Measurements from ENCODE around the gene SVOP. TPM values are rescaled to one million over a fixed set of nuclear protein-coding genes. Genes with fewer than 3 reads are reported as not detected.
"Not testable (repeated sequence)": the region's sequence is repeated elsewhere in the genome, so short reads cannot be mapped to it uniquely, and the experiment has no call there.

Gene SVOP
- total RNA-seq, 1 donor from 2014 or later = not detected

- no peaks in the 10 kb centered on the region for H4K20me1 ChIP-seq (ENCODE audit: insufficient read depth, low read length)
- no peak overlapping the region for H3K27ac Mint-ChIP-seq (ENCODE audit: unreplicated experiment)
- H3K4me2 ChIP-seq (ENCODE audit: low read length) = no peak overlapping the region
- FAIRE-seq (no peak), DNase-seq (ENCODE audit: low read depth) (no peak)
- H3K4me1 ChIP-seq (ENCODE audit: insufficient read depth, low read length) = no peaks in the 10 kb centered on the region
- no peak overlapping the region for H3K4me3 ChIP-seq (ENCODE audit: insufficient read depth, low read depth, low read length)
- H3K79me2 ChIP-seq (ENCODE audit: insufficient read depth, low read length) = no peaks in the 10 kb centered on the region
- no peaks in the 10 kb centered on the region for H3K36me3 Mint-ChIP-seq (ENCODE audit: low read depth, unreplicated experiment)
- H3K27me3 Mint-ChIP-seq (ENCODE audit: low read depth, unreplicated experiment) = no peaks in the 10 kb centered on the region
- TF ChIP-seq CTCF (IDR thresholded peaks at IDR 0.05; ENCODE audit: insufficient read depth, low read depth, low read length) (no peak), EZH2 (IDR thresholded peaks at IDR 0.05; ENCODE audit: insufficient read depth, low read length) (no peak)
- no peaks in the 10 kb centered on the region for H3K9me3 Mint-ChIP-seq (ENCODE audit: unreplicated experiment)
- no peak overlapping the region for H3K9ac ChIP-seq (ENCODE audit: low read length)
- H3K4me1 Mint-ChIP-seq (ENCODE audit: low read depth, unreplicated experiment) = no peaks in the 10 kb centered on the region
- no peaks in the 10 kb centered on the region for H3K9me3 ChIP-seq (ENCODE audit: insufficient read depth, low read depth, low read length)
- H3K27me3 ChIP-seq (ENCODE audit: insufficient read depth, low read length) = no peaks in the 10 kb centered on the region
- no peaks in the 10 kb centered on the region for H3K36me3 ChIP-seq (ENCODE audit: insufficient read depth, low read length)
- no peak overlapping the region for H3K27ac ChIP-seq (ENCODE audit: low read depth, low read length)
- no peak overlapping the region for H2AFZ ChIP-seq (ENCODE audit: low read depth, low read length)
- no peak overlapping the region for H3K4me3 Mint-ChIP-seq (ENCODE audit: unreplicated experiment)
Observed at GRCh38 chr12:108875280-108875679, 145.6 kb downstream of the SVOP start.

GRCh38 chr12:108868781-108869180 lies 152.1 kb downstream of the SVOP start:
- no peak overlapping the region for H3K27ac ChIP-seq (ENCODE audit: low read depth, low read length)
- H3K9me3 ChIP-seq (ENCODE audit: insufficient read depth, low read depth, low read length) = no peaks in the 10 kb centered on the region
- H3K4me3 ChIP-seq (ENCODE audit: insufficient read depth, low read depth, low read length) = no peak overlapping the region
- H3K36me3 ChIP-seq (ENCODE audit: insufficient read depth, low read length) = no peaks in the 10 kb centered on the region
- H3K36me3 Mint-ChIP-seq (ENCODE audit: low read depth, unreplicated experiment) = no peaks in the 10 kb centered on the region
- FAIRE-seq = no peak
- H3K9me3 Mint-ChIP-seq (ENCODE audit: unreplicated experiment) = peaks cover 8% of the 10 kb centered on the region
- no peaks in the 10 kb centered on the region for H3K79me2 ChIP-seq (ENCODE audit: insufficient read depth, low read length)
- H3K4me1 Mint-ChIP-seq (ENCODE audit: low read depth, unreplicated experiment) = peaks cover 1% of the 10 kb centered on the region
- H3K9ac ChIP-seq (ENCODE audit: low read length) = no peak overlapping the region
- no peak for DNase-seq (ENCODE audit: low read depth)
- H4K20me1 ChIP-seq (ENCODE audit: insufficient read depth, low read length) = no peaks in the 10 kb centered on the region
- no peak overlapping the region for H3K4me3 Mint-ChIP-seq (ENCODE audit: unreplicated experiment)
- no peak overlapping the region for H3K27ac Mint-ChIP-seq (ENCODE audit: unreplicated experiment)
- H3K27me3 Mint-ChIP-seq (ENCODE audit: low read depth, unreplicated experiment) = no peaks in the 10 kb centered on the region
- no peak for TF ChIP-seq EZH2 (IDR thresholded peaks at IDR 0.05; ENCODE audit: insufficient read depth, low read length)
- no peak for TF ChIP-seq CTCF (IDR thresholded peaks at IDR 0.05; ENCODE audit: insufficient read depth, low read depth, low read length)
- no peak overlapping the region for H2AFZ ChIP-seq (ENCODE audit: low read depth, low read length)
- H3K4me1 ChIP-seq (ENCODE audit: insufficient read depth, low read length) = no peaks in the 10 kb centered on the region
- H3K27me3 ChIP-seq (ENCODE audit: insufficient read depth, low read length) = no peaks in the 10 kb centered on the region
- no peak overlapping the region for H3K4me2 ChIP-seq (ENCODE audit: low read length)

- not testable (repeated sequence) for H3K4me3 Mint-ChIP-seq (ENCODE audit: unreplicated experiment); H3K79me2 ChIP-seq (ENCODE audit: insufficient read depth, low read length); H3K9me3 ChIP-seq (ENCODE audit: insufficient read depth, low read depth, low read length); H3K4me2 ChIP-seq (ENCODE audit: low read length); H2AFZ ChIP-seq (ENCODE audit: low read depth, low read length); DNase-seq (ENCODE audit: low read depth); H3K36me3 ChIP-seq (ENCODE audit: insufficient read depth, low read length); H3K4me1 Mint-ChIP-seq (ENCODE audit: low read depth, unreplicated experiment); H4K20me1 ChIP-seq (ENCODE audit: insufficient read depth, low read length); H3K27me3 Mint-ChIP-seq (ENCODE audit: low read depth, unreplicated experiment); H3K27me3 ChIP-seq (ENCODE audit: insufficient read depth, low read length); H3K27ac Mint-ChIP-seq (ENCODE audit: unreplicated experiment); FAIRE-seq; H3K36me3 Mint-ChIP-seq (ENCODE audit: low read depth, unreplicated experiment); H3K27ac ChIP-seq (ENCODE audit: low read depth, low read length); H3K4me1 ChIP-seq (ENCODE audit: insufficient read depth, low read length); H3K9ac ChIP-seq (ENCODE audit: low read length); H3K4me3 ChIP-seq (ENCODE audit: insufficient read depth, low read depth, low read length)
- peaks cover 11% of the 10 kb centered on the region for H3K9me3 Mint-ChIP-seq (ENCODE audit: unreplicated experiment)
Observed at GRCh38 chr12:108866083-108866482, 154.8 kb downstream of the SVOP start.

Measured in astrocyte (in vitro differentiated cells and primary cell).